ENCODE measurements around the gene MYT1.

The MYT1 gene

GRCh38 chr20:64167676-64168075, 3.4 kb downstream of the MYT1 start:
- H3K4me3 ChIP-seq = no peak overlapping the region
- no peak for DNase-seq (ENCODE audit: low spot score)
- no peak for TF ChIP-seq CTCF (IDR thresholded peaks at IDR 0.05)
- H3K27ac ChIP-seq = no peak overlapping the region

GRCh38 chr20:64168381-64169090, 4.3 kb downstream of the MYT1 start:
- DNase-seq (ENCODE audit: low spot score) = no peak

GRCh38 chr20:64169091-64169560, 4.9 kb downstream of the MYT1 start:
- TF ChIP-seq CTCF (IDR thresholded peaks at IDR 0.05) = no peak
- no peak for DNase-seq (ENCODE audit: low spot score)
- H3K27ac ChIP-seq = no peak overlapping the region
- H3K4me3 ChIP-seq = no peak overlapping the region

More at GRCh38 chr20:64168381-64169090, 4.3 kb downstream of the MYT1 start:
- Histone ChIP-seq H3K27ac (no peak overlapping the region), H3K4me3 (no peak overlapping the region)
- no peak for TF ChIP-seq CTCF (IDR thresholded peaks at IDR 0.05)

GRCh38 chr20:64171211-64171610, 7.0 kb downstream of the MYT1 start:
- TF ChIP-seq CTCF (IDR thresholded peaks at IDR 0.05) = no peak
- no peak for DNase-seq (ENCODE audit: low spot score)
- no peak overlapping the region for H3K27ac ChIP-seq
- no peak overlapping the region for H3K4me3 ChIP-seq

GRCh38 chr20:64173116-64173515, 8.9 kb downstream of the MYT1 start:
- TF ChIP-seq CTCF (IDR thresholded peaks at IDR 0.05) = no peak
- H3K4me3 ChIP-seq = no peak overlapping the region
- no peak overlapping the region for H3K27ac ChIP-seq
- DNase-seq (ENCODE audit: low spot score) = no peak

GRCh38 chr20:64176551-64176950, 12.3 kb downstream of the MYT1 start:
- DNase-seq (ENCODE audit: low spot score) = no peak
- H3K4me3 ChIP-seq = no peak overlapping the region
- no peak for TF ChIP-seq CTCF (IDR thresholded peaks at IDR 0.05)
- no peak overlapping the region for H3K27ac ChIP-seq

- H3K27ac ChIP-seq = no peak overlapping the region
- no peak for DNase-seq (ENCODE audit: low spot score)
- no peak for TF ChIP-seq CTCF (IDR thresholded peaks at IDR 0.05)
- no peak overlapping the region for H3K4me3 ChIP-seq
Measured at GRCh38 chr20:64176971-64177370, 12.7 kb downstream of the MYT1 start.
